KMS-11 (cell line): ENCODE data around the gene MYCN.

Experiments
- H2AFZ ChIP-seq: fragments of 200-600 bp; sonication (generic); 2 replicates; pipeline ENCODE4 v1.6.1; 2016; ENCODE audit warnings: antibody characterized with exemption, mixed run types, low read depth
- H3K27ac ChIP-seq: fragments of 200-600 bp; sonication (generic); 2 replicates; pipeline ENCODE4 v1.6.1; 2016; ENCODE audit warnings: mild to moderate bottlenecking, mixed run types
- H3K27me3 ChIP-seq: fragments of 200-600 bp; sonication (generic); 2 replicates; pipeline ENCODE4 v1.6.1; 2017; ENCODE audit warnings: mild to moderate bottlenecking, low read depth, mixed run types, moderate library complexity; ENCODE audit not compliant: insufficient read depth
- H3K36me3 ChIP-seq: fragments of 200-600 bp; sonication (generic); 2 replicates; pipeline ENCODE4 v1.6.1; 2017; ENCODE audit warnings: mild to moderate bottlenecking, mixed run types; ENCODE audit not compliant: insufficient read depth
- H3K4me1 ChIP-seq: fragments of 200-600 bp; sonication (generic); 2 replicates; pipeline ENCODE4 v1.6.1; 2016; ENCODE audit warnings: mild to moderate bottlenecking, low read depth, mixed run types; ENCODE audit not compliant: poor library complexity, severe bottlenecking
- H3K4me2 ChIP-seq: fragments of 200-600 bp; sonication (generic); 2 replicates; pipeline ENCODE4 v1.7.0; 2016; ENCODE audit warnings: mild to moderate bottlenecking, mixed run types
- H3K4me3 ChIP-seq: fragments of 200-600 bp; sonication (generic); IDR thresholded peaks from 2 replicates; pipeline ENCODE4 v1.6.1; 2017; ENCODE audit warnings: low read depth, low read length, mixed read lengths; ENCODE audit not compliant: insufficient read depth
- H3K79me2 ChIP-seq: fragments of 200-600 bp; sonication (generic); 2 replicates; pipeline ENCODE4 v1.6.1; 2016; ENCODE audit warnings: low read depth, mixed run types; ENCODE audit not compliant: insufficient read depth
- H3K9ac ChIP-seq: fragments of 200-600 bp; sonication (generic); 2 replicates; pipeline ENCODE4 v1.6.1; 2016; ENCODE audit warnings: mild to moderate bottlenecking, mixed run types
- H4K20me1 ChIP-seq: fragments of 200-600 bp; sonication (generic); 2 replicates; pipeline ENCODE4 v1.6.1; 2016; ENCODE audit warnings: mild to moderate bottlenecking, mixed run types; ENCODE audit not compliant: insufficient read depth
- CTCF ChIP-seq: fragments of 200-600 bp; sonication (generic); conservative IDR thresholded peaks from 2 replicates; pipeline ENCODE4 v1.6.1; 2017; ENCODE audit warnings: low read depth, mild to moderate bottlenecking, antibody characterized with exemption, low read length, moderate library complexity, mixed read lengths

MYCN gene

GRCh38 chr2:15916336-15916735, 24.0 kb upstream of the MYCN start:
- Histone ChIP-seq H3K4me2 (no peak overlapping the region), H3K36me3 (no peaks in the 10 kb centered on the region), H3K4me3 (no peak overlapping the region), H3K9ac (no peak overlapping the region), H2AFZ (no peak overlapping the region), H3K27me3 (no peaks in the 10 kb centered on the region), H3K4me1 (peaks cover 57% of the 10 kb centered on the region), H3K27ac (no peak overlapping the region), H4K20me1 (no peaks in the 10 kb centered on the region), H3K79me2 (no peaks in the 10 kb centered on the region)
- no peak for TF ChIP-seq CTCF

- H3K4me3 ChIP-seq, result no peak overlapping the region
- H3K4me1 ChIP-seq, result peaks cover 32% of the 10 kb centered on the region
- H2AFZ ChIP-seq, result no peak overlapping the region
- no peak for TF ChIP-seq CTCF
- no peak overlapping the region for H3K4me2 ChIP-seq
- H3K79me2 ChIP-seq, result no peaks in the 10 kb centered on the region
- H3K36me3 ChIP-seq, result no peaks in the 10 kb centered on the region
- H3K9ac ChIP-seq, result no peak overlapping the region
- no peaks in the 10 kb centered on the region for H3K27me3 ChIP-seq
- H3K27ac ChIP-seq, result no peak overlapping the region
- no peaks in the 10 kb centered on the region for H4K20me1 ChIP-seq
Measured at GRCh38 chr2:15918761-15919356, 21.5 kb upstream of the MYCN start.

GRCh38 chr2:15919716-15920434, 20.5 kb upstream of the MYCN start:
- Histone ChIP-seq H3K36me3 (no peaks in the 10 kb centered on the region), H3K4me1 (peaks cover 22% of the 10 kb centered on the region), H3K79me2 (no peaks in the 10 kb centered on the region), H3K4me2 (no peak overlapping the region), H4K20me1 (no peaks in the 10 kb centered on the region), H2AFZ (no peak overlapping the region), H3K27me3 (no peaks in the 10 kb centered on the region), H3K9ac (no peak overlapping the region), H3K27ac (no peak overlapping the region), H3K4me3 (no peak overlapping the region)
- no peak for TF ChIP-seq CTCF

- Histone ChIP-seq H4K20me1 (no peaks in the 10 kb centered on the region), H2AFZ (no peak overlapping the region), H3K4me3 (no peak overlapping the region), H3K36me3 (no peaks in the 10 kb centered on the region), H3K79me2 (no peaks in the 10 kb centered on the region), H3K27ac (no peak overlapping the region), H3K9ac (no peak overlapping the region), H3K4me1 (peaks cover 14% of the 10 kb centered on the region), H3K27me3 (no peaks in the 10 kb centered on the region), H3K4me2 (no peak overlapping the region)
- TF ChIP-seq CTCF, result no peak
Measured at GRCh38 chr2:15920696-15921095, 19.7 kb upstream of the MYCN start.
